Fibroblast of lung (primary cell): ENCODE results near the gene RPS6KA3. TPM values are rescaled to one million over a fixed set of nuclear protein-coding genes. Genes with fewer than 3 reads are reported as not detected.

ENCODE experiments used
- DNase-seq, 2 donors: peaks; one replicate each; pipeline versions ENCODE4 v3.0.0 to v3.0.0-alpha.2; 2010; ENCODE audit warnings: low read depth in 2 of 2
- H2AFZ ChIP-seq: 2 replicates; pipeline ENCODE4 v1.5.1; 2012; ENCODE audit warnings: low read length, control low read depth, inconsistent platforms
- H3K27ac ChIP-seq: 2 replicates; pipeline ENCODE4 v1.5.1; 2011; ENCODE audit warnings: low read length, control low read depth; ENCODE audit not compliant: insufficient read depth
- H3K27me3 ChIP-seq: 2 replicates; pipeline ENCODE4 v1.5.1; 2011; ENCODE audit warnings: mild to moderate bottlenecking, low read length; ENCODE audit not compliant: control insufficient read depth, insufficient read depth
- H3K36me3 ChIP-seq: 2 replicates; pipeline ENCODE4 v1.5.1; 2011; ENCODE audit warnings: low read length; ENCODE audit not compliant: control insufficient read depth, insufficient read depth
- H3K4me1 ChIP-seq: 2 replicates; pipeline ENCODE4 v1.5.1; 2011; ENCODE audit warnings: low read length; ENCODE audit not compliant: control insufficient read depth, insufficient read depth; ENCODE audit errors: extremely low read depth
- H3K4me2 ChIP-seq: 2 replicates; pipeline ENCODE4 v1.5.1; 2011; ENCODE audit warnings: low read length, control low read depth; ENCODE audit not compliant: insufficient read depth; ENCODE audit errors: extremely low read depth
- H3K4me3 ChIP-seq, 4 experiments: fragments of 200-600 bp in 1 of 4; sonication (generic) in 1 of 4; replicated peaks in 1 of 4; 2 replicates each; pipeline ENCODE4 v1.5.1; 2011 to 2016; ENCODE audit warnings: low read length in 4 of 4, low read depth in 3 of 4, mild to moderate bottlenecking in 3 of 4, control low read depth in 2 of 4, inconsistent platforms in 1 of 4, mixed read lengths in 1 of 4; ENCODE audit not compliant: insufficient read depth in 1 of 4; ENCODE audit errors: control extremely low read depth in 1 of 4
- H3K79me2 ChIP-seq: 2 replicates; pipeline ENCODE4 v1.5.1; 2012; ENCODE audit warnings: mild to moderate bottlenecking, low read length, inconsistent platforms; ENCODE audit not compliant: control insufficient read depth, insufficient read depth
- H3K9ac ChIP-seq: 2 replicates; pipeline ENCODE4 v1.5.1; 2011; ENCODE audit warnings: mild to moderate bottlenecking, low read length, control low read depth; ENCODE audit not compliant: insufficient read depth
- H3K9me3 ChIP-seq: 2 replicates; pipeline ENCODE4 v1.5.1; 2012; ENCODE audit warnings: low read depth, low read length; ENCODE audit not compliant: control insufficient read depth, insufficient read depth
- H4K20me1 ChIP-seq: 2 replicates; pipeline ENCODE4 v1.5.1; 2011; ENCODE audit warnings: low read length; ENCODE audit not compliant: control insufficient read depth, insufficient read depth; ENCODE audit errors: extremely low read depth
- CTCF ChIP-seq, 2 donors: IDR thresholded peaks in 1 of 2; conservative IDR thresholded peaks in 1 of 2; 1 replicate in 1 of 2; 2 replicates in 1 of 2; pipeline ENCODE4 v1.5.1; 2011 to 2012; ENCODE audit warnings: low read length in 2 of 2, control low read depth in 1 of 2, inconsistent platforms in 1 of 2, low read depth in 1 of 2, mild to moderate bottlenecking in 1 of 2
- EZH2 ChIP-seq: IDR thresholded peaks from 2 replicates; pipeline ENCODE4 v1.5.1; 2012; ENCODE audit warnings: low read length, control low read depth, mild to moderate bottlenecking; ENCODE audit errors: missing control alignments
- polyA plus RNA-seq, 2 donors: library from polyadenylated mRNA; depleted of rRNA in 1 of 2; stranded (reverse) in 1 of 2; unstranded in 1 of 2; fragments of >200 nt; gene quantifications; 2 replicates each; pipeline ENCODE4 v1.2.1, GENCODE V29; 2011 to 2012; ENCODE audit warnings: missing spikeins in 1 of 2
- total RNA-seq: library from RNA; depleted of rRNA; stranded (reverse); fragments of >200 nt; gene quantifications from 2 replicates; pipeline ENCODE4 v1.2.1, GENCODE V29; 2014

RPS6KA3 gene
- total and polyA plus RNA-seq, 2 donors (not counting 1 experiment from before 2014, with no cell fraction given), result 38.5 to 50.2 TPM

- TF ChIP-seq EZH2 (no peak), CTCF (conservative IDR thresholded peaks at IDR 0.05 in 1 of 2, IDR thresholded peaks at IDR 0.05 in 1 of 2; ENCODE audit: low read depth in 1 of 2, low read length in 2 of 2) (no peak)
- Histone ChIP-seq H3K4me3 (no peak overlapping the region), H3K4me2 (no peak overlapping the region), H4K20me1 (no peaks in the 10 kb centered on the region), H3K36me3 (no peaks in the 10 kb centered on the region), H3K27me3 (no peaks in the 10 kb centered on the region), H3K79me2 (no peaks in the 10 kb centered on the region), H3K27ac (no peak overlapping the region), H3K9me3 (no peaks in the 10 kb centered on the region), H2AFZ (no peak overlapping the region), H3K4me1 (no peaks in the 10 kb centered on the region), H3K9ac (no peak overlapping the region)
- no peak for DNase-seq
These were observed 119.1 kb downstream of the RPS6KA3 start for GRCh38 chrX:20147561-20147960.

DNA sequence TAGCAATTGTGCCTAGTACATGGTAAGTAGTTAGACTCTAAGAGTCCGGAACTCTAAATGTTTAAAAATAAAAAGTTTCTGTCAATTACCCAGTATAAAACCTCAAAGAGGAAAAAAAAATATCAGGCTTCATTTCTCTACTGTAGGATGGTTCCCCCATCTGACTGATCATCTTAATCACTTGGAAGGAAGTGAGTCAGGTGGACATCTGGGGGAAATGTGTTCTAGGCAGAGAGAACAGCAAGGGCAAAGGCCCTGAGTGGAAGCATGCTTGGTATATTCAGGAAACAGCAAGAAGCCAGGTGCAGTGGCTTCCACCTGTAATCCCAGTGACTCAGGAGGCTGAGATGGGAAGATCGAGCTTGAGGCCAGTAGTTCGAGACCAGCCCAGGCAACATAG, 122.2 kb downstream of the RPS6KA3 start:
- Histone ChIP-seq H3K4me1 (no peaks in the 10 kb centered on the region), H3K4me2 (no peak overlapping the region), H2AFZ (no peak overlapping the region), H3K27me3 (no peaks in the 10 kb centered on the region), H3K27ac (no peak overlapping the region), H3K9me3 (no peaks in the 10 kb centered on the region), H3K4me3 (no peak overlapping the region), H3K79me2 (peaks cover 19% of the 10 kb centered on the region), H4K20me1 (no peaks in the 10 kb centered on the region), H3K36me3 (no peaks in the 10 kb centered on the region), H3K9ac (no peak overlapping the region)
- no peak for TF ChIP-seq CTCF (conservative IDR thresholded peaks at IDR 0.05 in 1 of 2, IDR thresholded peaks at IDR 0.05 in 1 of 2; ENCODE audit: low read depth in 1 of 2, low read length in 2 of 2)
- no peak for TF ChIP-seq EZH2
- peak; percentile 21 to 63 for DNase-seq

- H3K9me3 ChIP-seq, result no peaks in the 10 kb centered on the region
- no peak overlapping the region for H3K4me3 ChIP-seq
- no peak overlapping the region for H3K27ac ChIP-seq
- no peaks in the 10 kb centered on the region for H3K36me3 ChIP-seq
- no peaks in the 10 kb centered on the region for H3K4me1 ChIP-seq
- no peak overlapping the region for H3K9ac ChIP-seq
- H3K79me2 ChIP-seq, result peaks cover 29% of the 10 kb centered on the region
- no peak for DNase-seq
- H2AFZ ChIP-seq, result no peak overlapping the region
- no peaks in the 10 kb centered on the region for H3K27me3 ChIP-seq
- TF ChIP-seq EZH2 (no peak), CTCF (conservative IDR thresholded peaks at IDR 0.05 in 1 of 2, IDR thresholded peaks at IDR 0.05 in 1 of 2; ENCODE audit: low read depth in 1 of 2, low read length in 2 of 2) (no peak)
- no peak overlapping the region for H3K4me2 ChIP-seq
- H4K20me1 ChIP-seq, result no peaks in the 10 kb centered on the region
These were observed 123.1 kb downstream of the RPS6KA3 start for GRCh38 chrX:20143561-20143960.
